Measurements from ENCODE around the gene PAQR9. TPM values are rescaled to one million over a fixed set of nuclear protein-coding genes. Genes with fewer than 3 reads are reported as not detected.
"Not testable (repeated sequence)": the region's sequence is repeated elsewhere in the genome, so short reads cannot be mapped to it uniquely, and the experiment has no call there.

The PAQR9 gene
- total RNA-seq: not detected

- DNase-seq (ENCODE audit: low spot score): no peak
Measured at GRCh38 chr3:142963516-142964448, at the start of gene PAQR9. Gene PAQR9 (minus strand): TSS chr3:142963674. CDS start chr3:142963336, 338 bp downstream.

- DNase-seq (ENCODE audit: low spot score): no peak
Measured at GRCh38 chr3:143011705-143012104, 48.2 kb upstream of the PAQR9 start.

DNA sequence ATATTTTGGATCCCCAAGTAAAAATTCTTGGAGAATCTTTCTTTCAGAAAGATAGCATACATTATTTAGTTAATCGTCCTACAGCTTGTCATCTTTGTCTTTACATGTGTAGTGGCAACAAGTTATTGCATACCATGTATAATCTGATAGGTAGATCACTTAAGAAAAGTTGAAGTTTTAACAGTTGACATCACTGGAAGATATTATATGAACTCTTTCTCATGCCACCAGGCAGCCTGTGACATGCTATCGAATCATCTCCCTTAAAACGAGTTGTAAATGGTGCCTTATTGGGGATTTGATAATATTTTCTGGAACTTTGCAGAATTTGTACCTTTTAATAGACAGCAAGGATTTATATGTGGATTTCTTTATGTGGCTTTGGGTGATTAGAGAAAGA is 46.5 kb upstream of the PAQR9 start:
- no peak for DNase-seq (ENCODE audit: low spot score)

- no peak for DNase-seq (ENCODE audit: low spot score)
Measured at GRCh38 chr3:143004823-143005222, 41.3 kb upstream of the PAQR9 start.

GRCh38 chr3:143002727-143003126 is 39.3 kb upstream of the PAQR9 start:
- no peak for DNase-seq (ENCODE audit: low spot score)

GRCh38 chr3:143002083-143002712 is 38.7 kb upstream of the PAQR9 start:
- no peak for DNase-seq (ENCODE audit: low spot score)

GRCh38 chr3:143001369-143002082 is 38.1 kb upstream of the PAQR9 start, which contains the start of gene U2SURP:
Gene U2SURP (plus strand): TSS chr3:143001570. CDS start chr3:143001629, 59 bp downstream.
- DNase-seq (ENCODE audit: low spot score): peak; percentile 96

- no peak for DNase-seq (ENCODE audit: low spot score)
Measured at GRCh38 chr3:143001034-143001368, 37.5 kb upstream of the PAQR9 start.

DNA sequence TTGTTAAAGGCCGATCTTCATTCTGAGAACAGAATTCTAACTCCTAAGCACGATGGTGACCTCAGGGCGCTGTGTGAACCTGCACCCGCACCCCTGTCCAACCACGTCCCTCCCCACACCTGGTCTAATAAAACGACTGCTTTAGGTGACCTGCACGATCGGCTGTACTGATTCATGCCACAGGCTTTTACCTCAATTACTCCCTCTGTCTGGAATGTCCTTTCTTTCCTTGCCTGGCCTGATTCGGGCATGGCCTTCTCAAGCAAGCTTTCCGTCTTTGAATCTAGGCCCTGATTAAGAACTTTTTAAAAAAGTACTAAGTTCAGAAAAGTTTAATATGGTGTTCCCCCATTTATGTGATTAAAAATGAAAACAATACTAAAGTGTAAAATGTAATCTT is 37.1 kb upstream of the PAQR9 start:
- no peak for DNase-seq (ENCODE audit: low spot score)

- no peak for DNase-seq (ENCODE audit: low spot score)
Measured at GRCh38 chr3:142999881-143000280, 36.4 kb upstream of the PAQR9 start.

- no peak for DNase-seq (ENCODE audit: low spot score)
Measured at GRCh38 chr3:142998439-142998838, 35.0 kb upstream of the PAQR9 start.

DNA sequence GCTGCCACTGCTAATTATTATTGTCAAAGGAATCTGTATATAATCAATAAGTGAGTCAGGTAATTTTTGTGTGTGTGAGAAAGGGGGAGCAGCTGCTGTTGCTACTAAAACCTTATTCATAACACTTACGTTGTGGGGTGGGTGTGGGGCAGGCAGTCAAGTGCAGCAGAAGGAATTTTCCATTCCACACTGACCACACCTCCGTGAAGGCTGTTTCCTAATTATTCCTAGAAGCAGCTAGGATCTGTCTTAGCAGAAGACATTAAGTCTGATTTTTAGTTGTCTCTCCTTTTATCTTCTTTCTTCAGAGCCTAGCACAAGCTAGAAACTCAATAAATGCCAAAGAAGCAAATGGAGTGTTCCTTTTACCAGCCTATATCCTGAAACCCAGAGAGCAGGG is 33.9 kb upstream of the PAQR9 start:
- DNase-seq (ENCODE audit: low spot score): no peak

- DNase-seq (ENCODE audit: low spot score): peak; percentile 68
Measured at GRCh38 chr3:142993958-142994442, 30.5 kb upstream of the PAQR9 start.

- no peak for DNase-seq (ENCODE audit: low spot score)
Measured at GRCh38 chr3:142992323-142992722, 28.8 kb upstream of the PAQR9 start.

GRCh38 chr3:142990721-142991120 is 27.2 kb upstream of the PAQR9 start:
- DNase-seq (ENCODE audit: low spot score): no peak

GRCh38 chr3:142988826-142989225 is 25.4 kb upstream of the PAQR9 start:
- DNase-seq (ENCODE audit: low spot score): not testable (repeated sequence)

GRCh38 chr3:142988221-142988620 is 24.7 kb upstream of the PAQR9 start:
- not testable (repeated sequence) for DNase-seq (ENCODE audit: low spot score)

GRCh38 chr3:142987707-142988106 is 24.2 kb upstream of the PAQR9 start:
- DNase-seq (ENCODE audit: low spot score): no peak

GRCh38 chr3:142987080-142987700 is 23.7 kb upstream of the PAQR9 start:
- DNase-seq (ENCODE audit: low spot score): no peak

DNA sequence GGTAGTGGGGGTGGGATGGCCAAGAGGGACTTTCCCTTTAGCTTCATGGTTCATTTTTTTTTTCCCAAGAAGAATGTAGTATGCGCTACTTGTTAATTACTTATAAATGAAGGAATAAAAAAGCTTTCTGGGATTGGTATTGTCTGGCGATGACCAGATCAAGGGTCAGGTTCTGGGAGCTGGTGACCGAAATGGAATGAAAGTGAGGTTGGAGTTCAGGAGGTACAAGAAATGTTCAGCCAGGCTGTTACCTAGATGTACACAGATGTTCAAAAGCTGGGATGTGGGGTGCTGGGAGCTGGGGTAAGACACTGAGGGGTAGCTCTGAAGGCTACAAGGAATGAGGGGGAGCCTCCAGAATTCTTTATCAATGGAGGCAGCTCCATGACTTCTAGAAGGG is 20.8 kb upstream of the PAQR9 start:
- no peak for DNase-seq (ENCODE audit: low spot score)

GRCh38 chr3:142983318-142983717 is 19.8 kb upstream of the PAQR9 start:
- DNase-seq (ENCODE audit: low spot score): no peak

Data from ureter (tissue), 1 donor.